H1 (cell line): Measurements from ENCODE around the gene NCL. TPM values are rescaled to one million over a fixed set of nuclear protein-coding genes. Genes with fewer than 3 reads are reported as not detected.
A peak's percentile ranks its signal among the peaks of the same experiment; 100 is the strongest.

ENCODE experiments used
- ASH2L ChIP-seq: fragments of 200-600, 300-600 bp; sonication (generic); IDR thresholded peaks from one replicate; pipeline ENCODE4 v1.7.1; 2017; ENCODE audit warnings: low read length
- BACH1 ChIP-seq: IDR thresholded peaks from 2 replicates; pipeline ENCODE4 v1.6.1; 2012; ENCODE audit warnings: low read length, improper control_type of control experiment
- CHD1 ChIP-seq: IDR thresholded peaks from 2 replicates; pipeline ENCODE4 v1.6.1; 2012; ENCODE audit warnings: low read depth, low read length, improper control_type of control experiment
- CREB1 ChIP-seq: IDR thresholded peaks from 2 replicates; pipeline ENCODE4 v1.6.1; 2012; ENCODE audit warnings: inconsistent platforms
- EGR1 ChIP-seq: IDR thresholded peaks from 2 replicates; pipeline ENCODE4 v1.6.1; 2011; ENCODE audit warnings: low read depth, low read length, borderline replicate concordance
- EP300 ChIP-seq, 2 experiments: IDR thresholded peaks; 1 replicate in 1 of 2; 2 replicates in 1 of 2; pipeline ENCODE4 v1.6.1; 2011 to 2012; ENCODE audit warnings: low read depth in 2 of 2, low read length in 2 of 2, mild to moderate bottlenecking in 2 of 2, borderline replicate concordance in 1 of 2, inconsistent platforms in 1 of 2, moderate library complexity in 1 of 2
- FOSL1 ChIP-seq: IDR thresholded peaks from 2 replicates; pipeline ENCODE4 v1.6.1; 2011; ENCODE audit warnings: mild to moderate bottlenecking, low read depth, low read length, moderate library complexity; ENCODE audit not compliant: insufficient read depth
- GTF2F1 ChIP-seq: IDR thresholded peaks from 2 replicates; pipeline ENCODE4 v1.6.1; 2012; ENCODE audit warnings: low read depth, low read length, improper control_type of control experiment, borderline replicate concordance
- KDM4A ChIP-seq: IDR thresholded peaks from one replicate; pipeline ENCODE4 v1.7.1; 2012; ENCODE audit warnings: low read depth, mild to moderate bottlenecking, moderate library complexity, low read length, inconsistent platforms; ENCODE audit not compliant: severe bottlenecking
- RBBP5 ChIP-seq: IDR thresholded peaks from 2 replicates; pipeline ENCODE4 v1.7.1; 2012; ENCODE audit warnings: low read depth, mild to moderate bottlenecking, inconsistent platforms, low read length, moderate library complexity, borderline replicate concordance
- TAF1 ChIP-seq: IDR thresholded peaks from 2 replicates; pipeline ENCODE4 v1.6.1; 2011; ENCODE audit warnings: mild to moderate bottlenecking, low read depth, low read length
- polyA plus RNA-seq, 7 experiments: library from polyadenylated mRNA; depleted of rRNA in 3 of 7; stranded (reverse) in 5 of 7; unstranded in 2 of 7; fragments of >200 nt in 5 of 7; fragments of 200-250 nt in 2 of 7; gene quantifications; 1 replicate in 5 of 7; 2 replicates in 1 of 7; 4 replicates in 1 of 7; pipeline versions ENCODE4 v1.2.1 to v1.2.3, GENCODE V29; 2011 to 2013; ENCODE audit warnings: missing spikeins in 2 of 7, mixed read lengths in 2 of 7
- total RNA-seq: library from RNA; stranded (reverse); fragmentation: NEBNext Ultra II Directional; extraction: Animal tissue kit (Norgen Biotek cat#: 25700); gene quantifications from 2 replicates; pipeline ENCODE4 v1.2.1, GENCODE V29; 2021
- TF ChIP-seq, protein P1 (sequence below), 3 experiments: IDR thresholded peaks; 1 replicate in 2 of 3; 2 replicates in 1 of 3; pipeline versions ENCODE4 v1.5.1 to v1.6.1; 2011; ENCODE audit warnings: low read length in 3 of 3, mild to moderate bottlenecking in 3 of 3, inconsistent platforms in 2 of 3, low read depth in 1 of 3, moderate library complexity in 1 of 3; ENCODE audit not compliant: insufficient read depth in 1 of 3; ENCODE audit errors: control extremely low read depth in 1 of 3
- TF ChIP-seq, protein P2 (sequence below): IDR thresholded peaks from 2 replicates; pipeline ENCODE4 v1.6.1; 2012; ENCODE audit warnings: inconsistent platforms

Gene NCL
- total and polyA plus RNA-seq, 2 of the 8 experiments (the other 6 are each of a cell fraction or from before 2014, with no cell fraction given), result 61.2 to 1,478 TPM

DNA sequence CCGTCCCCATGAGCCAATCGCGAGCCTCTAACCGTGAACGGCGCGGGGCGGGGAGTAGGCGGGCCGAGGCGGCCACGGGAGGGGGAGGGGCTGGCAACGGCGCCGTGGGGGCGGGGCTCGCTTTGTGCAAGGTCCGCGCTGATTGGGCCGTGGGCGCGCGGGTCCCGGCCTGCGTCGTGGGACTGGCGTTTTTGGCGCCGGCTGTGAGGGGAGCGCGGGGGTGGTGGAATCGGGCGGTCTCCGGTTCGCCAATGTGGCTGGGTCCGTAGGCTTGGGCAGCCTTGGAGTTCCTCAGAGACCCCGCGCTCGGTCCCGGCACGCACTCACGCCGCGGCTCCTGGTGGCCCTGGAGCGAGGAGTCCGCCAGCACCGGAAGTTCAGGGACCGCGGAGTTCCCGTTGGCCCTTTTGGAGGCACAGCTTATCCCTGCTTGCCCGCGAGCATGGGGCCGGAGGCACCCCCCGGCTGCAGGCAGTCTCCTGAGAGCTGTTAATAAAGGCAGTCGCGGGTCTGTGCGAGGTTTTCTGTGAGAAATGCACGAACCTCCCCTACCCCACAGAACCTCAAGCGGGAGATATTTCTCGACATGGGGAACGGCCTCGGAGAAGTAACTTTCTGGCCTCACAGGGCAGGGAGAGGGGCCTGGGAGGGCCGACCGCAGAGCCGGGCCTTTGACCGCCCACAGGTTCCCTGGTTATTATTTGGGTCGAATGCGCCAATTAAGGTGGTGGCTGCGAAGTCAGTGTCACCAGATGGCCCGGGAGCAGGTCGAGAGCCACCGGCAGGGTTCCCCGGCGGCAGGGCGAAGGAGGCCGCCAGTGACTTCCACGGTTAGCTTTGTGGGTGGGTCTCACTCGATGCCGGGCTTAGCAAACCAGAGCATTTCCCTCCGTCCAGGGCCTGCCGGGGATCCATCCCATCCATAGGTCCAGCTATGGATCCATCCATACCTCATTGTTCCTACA lies 574 bp upstream of the NCL start (continued):
- TF ChIP-seq FOSL1 (0 out of 2 replicates have a peak, but pooled peaks have one; percentile 12), EGR1 (peak; percentile 66; the same call in 1 of the 2 replicates), GTF2F1 (peak; percentile 0; the same call in 1 of the 2 replicates), KDM4A (peak; percentile 13), CREB1 (peak; percentile 64), ASH2L (peak; percentile 49), RBBP5 (peak; percentile 39; the same call in 1 of the 2 replicates), CHD1 (no peak), EP300 (IDR thresholded peaks at IDR 0.05; ENCODE audit: borderline replicate concordance in 1 of 2, low read depth in 2 of 2, low read length in 2 of 2) (peak in 1 of 2 experiments; percentile 5; a peak in 1 of 3 replicates), TAF1 (peak; percentile 69), BACH1 (peak; percentile 40)
- TF ChIP-seq, protein P1, sequence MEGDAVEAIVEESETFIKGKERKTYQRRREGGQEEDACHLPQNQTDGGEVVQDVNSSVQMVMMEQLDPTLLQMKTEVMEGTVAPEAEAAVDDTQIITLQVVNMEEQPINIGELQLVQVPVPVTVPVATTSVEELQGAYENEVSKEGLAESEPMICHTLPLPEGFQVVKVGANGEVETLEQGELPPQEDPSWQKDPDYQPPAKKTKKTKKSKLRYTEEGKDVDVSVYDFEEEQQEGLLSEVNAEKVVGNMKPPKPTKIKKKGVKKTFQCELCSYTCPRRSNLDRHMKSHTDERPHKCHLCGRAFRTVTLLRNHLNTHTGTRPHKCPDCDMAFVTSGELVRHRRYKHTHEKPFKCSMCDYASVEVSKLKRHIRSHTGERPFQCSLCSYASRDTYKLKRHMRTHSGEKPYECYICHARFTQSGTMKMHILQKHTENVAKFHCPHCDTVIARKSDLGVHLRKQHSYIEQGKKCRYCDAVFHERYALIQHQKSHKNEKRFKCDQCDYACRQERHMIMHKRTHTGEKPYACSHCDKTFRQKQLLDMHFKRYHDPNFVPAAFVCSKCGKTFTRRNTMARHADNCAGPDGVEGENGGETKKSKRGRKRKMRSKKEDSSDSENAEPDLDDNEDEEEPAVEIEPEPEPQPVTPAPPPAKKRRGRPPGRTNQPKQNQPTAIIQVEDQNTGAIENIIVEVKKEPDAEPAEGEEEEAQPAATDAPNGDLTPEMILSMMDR (IDR thresholded peaks at IDR 0.05; ENCODE audit: control extremely low read depth in 1 of 3, insufficient read depth in 1 of 3, low read depth in 1 of 3, low read length in 3 of 3), result peak in 1 of 3 experiments; percentile 11; a peak in 1 of 4 replicates
- TF ChIP-seq, protein P2, sequence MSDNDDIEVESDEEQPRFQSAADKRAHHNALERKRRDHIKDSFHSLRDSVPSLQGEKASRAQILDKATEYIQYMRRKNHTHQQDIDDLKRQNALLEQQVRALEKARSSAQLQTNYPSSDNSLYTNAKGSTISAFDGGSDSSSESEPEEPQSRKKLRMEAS, result peak; percentile 49; the same call in 1 of the 2 replicates
